Measurements from ENCODE around the gene ZPBP.

Gene ZPBP

DNA sequence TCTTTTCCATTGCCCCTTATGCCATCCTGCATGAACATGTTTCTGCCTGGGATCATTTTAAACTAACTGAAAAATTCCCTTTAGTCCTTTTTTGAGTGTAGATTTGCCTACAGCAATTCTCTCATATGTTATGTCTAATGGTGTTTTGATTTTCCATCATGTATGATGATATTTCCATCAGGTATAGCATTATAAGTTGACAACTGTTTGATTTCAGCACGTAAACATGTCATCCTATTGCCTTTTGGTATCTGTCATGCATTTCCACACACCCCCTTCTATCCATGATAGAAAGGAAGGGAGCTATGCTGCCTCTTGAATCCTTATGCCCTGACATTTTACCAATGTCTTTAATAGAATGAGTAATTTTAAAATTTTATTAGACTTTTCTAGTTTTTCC lies 116.8 kb downstream of the ZPBP start:
- no peak overlapping the region for H3K4me2 ChIP-seq (ENCODE audit: low read length)
- H3K4me3 ChIP-seq (ENCODE audit: low read depth, low read length, poor library complexity, severe bottlenecking): no peak overlapping the region
- TF ChIP-seq, protein P1, sequence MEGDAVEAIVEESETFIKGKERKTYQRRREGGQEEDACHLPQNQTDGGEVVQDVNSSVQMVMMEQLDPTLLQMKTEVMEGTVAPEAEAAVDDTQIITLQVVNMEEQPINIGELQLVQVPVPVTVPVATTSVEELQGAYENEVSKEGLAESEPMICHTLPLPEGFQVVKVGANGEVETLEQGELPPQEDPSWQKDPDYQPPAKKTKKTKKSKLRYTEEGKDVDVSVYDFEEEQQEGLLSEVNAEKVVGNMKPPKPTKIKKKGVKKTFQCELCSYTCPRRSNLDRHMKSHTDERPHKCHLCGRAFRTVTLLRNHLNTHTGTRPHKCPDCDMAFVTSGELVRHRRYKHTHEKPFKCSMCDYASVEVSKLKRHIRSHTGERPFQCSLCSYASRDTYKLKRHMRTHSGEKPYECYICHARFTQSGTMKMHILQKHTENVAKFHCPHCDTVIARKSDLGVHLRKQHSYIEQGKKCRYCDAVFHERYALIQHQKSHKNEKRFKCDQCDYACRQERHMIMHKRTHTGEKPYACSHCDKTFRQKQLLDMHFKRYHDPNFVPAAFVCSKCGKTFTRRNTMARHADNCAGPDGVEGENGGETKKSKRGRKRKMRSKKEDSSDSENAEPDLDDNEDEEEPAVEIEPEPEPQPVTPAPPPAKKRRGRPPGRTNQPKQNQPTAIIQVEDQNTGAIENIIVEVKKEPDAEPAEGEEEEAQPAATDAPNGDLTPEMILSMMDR (IDR thresholded peaks at IDR 0.05; ENCODE audit: low read length): no peak
- no peak for TF ChIP-seq EZH2 (IDR thresholded peaks at IDR 0.05; ENCODE audit: borderline replicate concordance, low read length)

DNA sequence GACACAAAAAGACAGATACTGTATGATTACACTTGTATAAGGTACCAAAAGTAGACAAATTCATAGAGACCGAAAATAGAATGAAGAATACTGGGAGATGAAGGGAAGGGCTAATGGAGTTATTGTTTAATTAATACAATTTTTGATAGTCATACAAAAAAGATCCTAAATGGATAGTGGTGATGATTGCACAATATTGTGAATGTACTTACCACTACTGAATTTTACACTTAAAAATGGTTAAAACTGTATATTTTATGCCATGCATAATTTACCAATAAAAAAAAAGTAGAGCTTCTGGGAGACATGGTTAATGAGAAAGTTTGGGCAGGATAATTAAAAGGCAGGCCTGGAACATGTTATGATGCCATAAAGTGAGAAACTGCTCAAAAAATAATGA lies 119.0 kb downstream of the ZPBP start:
- TF ChIP-seq EZH2 (IDR thresholded peaks at IDR 0.05; ENCODE audit: borderline replicate concordance, low read length): no peak
- TF ChIP-seq, protein P1 (IDR thresholded peaks at IDR 0.05; ENCODE audit: low read length): no peak
- no peak overlapping the region for H3K4me3 ChIP-seq (ENCODE audit: low read depth, low read length, poor library complexity, severe bottlenecking)

More for the DNA sequence above, 116.8 kb downstream of the ZPBP start:
- Histone ChIP-seq H3F3A (ENCODE audit: insufficient read depth, low read length) (no peaks in the 10 kb centered on the region), H3K9ac (ENCODE audit: low read length) (no peak overlapping the region), H4K20me1 (ENCODE audit: insufficient read depth, low read length) (no peaks in the 10 kb centered on the region), H3K27ac (ENCODE audit: low read depth, low read length, poor library complexity, severe bottlenecking) (no peak overlapping the region), H3K9me2 (ENCODE audit: low read depth, low read length) (peaks cover 3% of the 10 kb centered on the region; the same call in 1 of the 2 replicates), H2AFZ (ENCODE audit: low read length) (no peak overlapping the region), H3K4me1 (ENCODE audit: insufficient read depth, low read length, severe bottlenecking) (no peaks in the 10 kb centered on the region), H3K27me3 (ENCODE audit: insufficient read depth, low read length) (no peaks in the 10 kb centered on the region), H3K9me3 (ENCODE audit: low read length) (no peaks in the 10 kb centered on the region), H3K36me3 (ENCODE audit: insufficient read depth, low read length) (no peaks in the 10 kb centered on the region), H3K79me2 (ENCODE audit: insufficient read depth, low read length) (no peaks in the 10 kb centered on the region)

DNA sequence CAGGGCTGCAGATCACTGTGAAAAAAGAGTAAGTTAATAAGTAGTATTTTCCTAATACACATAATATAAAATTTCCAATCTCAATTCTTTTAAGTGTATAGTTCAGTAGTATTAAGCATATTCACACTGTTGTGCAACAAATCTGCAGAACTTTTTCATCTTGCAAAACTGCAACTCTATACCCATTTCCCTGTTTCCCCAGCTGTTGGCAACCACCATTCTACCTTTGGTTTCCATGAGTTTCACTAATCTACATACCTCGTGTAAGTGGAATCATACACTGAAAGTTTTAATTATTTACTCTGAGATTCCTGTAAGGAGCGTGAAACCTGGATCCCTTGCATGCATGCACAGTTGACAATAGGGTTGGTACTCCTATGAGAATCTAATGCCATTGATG lies 155.4 kb downstream of the ZPBP start:
- no peak overlapping the region for H3K4me2 ChIP-seq (ENCODE audit: low read length)
- no peaks in the 10 kb centered on the region for H3K4me1 ChIP-seq (ENCODE audit: insufficient read depth, low read length, severe bottlenecking)
- 0 out of 2 replicates have a peak, but pooled peaks cover 9% of the 10 kb centered on the region for H3K9me2 ChIP-seq (ENCODE audit: low read depth, low read length)
- H3F3A ChIP-seq (ENCODE audit: insufficient read depth, low read length): no peaks in the 10 kb centered on the region
- no peaks in the 10 kb centered on the region for H3K79me2 ChIP-seq (ENCODE audit: insufficient read depth, low read length)
- no peak for TF ChIP-seq EZH2 (IDR thresholded peaks at IDR 0.05; ENCODE audit: borderline replicate concordance, low read length)
- TF ChIP-seq, protein P1 (IDR thresholded peaks at IDR 0.05; ENCODE audit: low read length): no peak
- no peaks in the 10 kb centered on the region for H3K9me3 ChIP-seq (ENCODE audit: low read length)
- no peaks in the 10 kb centered on the region for H3K36me3 ChIP-seq (ENCODE audit: insufficient read depth, low read length)
- H3K9ac ChIP-seq (ENCODE audit: low read length): no peak overlapping the region
- no peak overlapping the region for H3K4me3 ChIP-seq (ENCODE audit: low read depth, low read length, poor library complexity, severe bottlenecking)
- no peaks in the 10 kb centered on the region for H4K20me1 ChIP-seq (ENCODE audit: insufficient read depth, low read length)
- H3K27ac ChIP-seq (ENCODE audit: low read depth, low read length, poor library complexity, severe bottlenecking): no peak overlapping the region
- no peak overlapping the region for H2AFZ ChIP-seq (ENCODE audit: low read length)
- no peaks in the 10 kb centered on the region for H3K27me3 ChIP-seq (ENCODE audit: insufficient read depth, low read length)

More for the DNA sequence above, 119.0 kb downstream of the ZPBP start:
- Histone ChIP-seq H2AFZ (ENCODE audit: low read length) (no peak overlapping the region), H3K27me3 (ENCODE audit: insufficient read depth, low read length) (no peaks in the 10 kb centered on the region), H3K4me2 (ENCODE audit: low read length) (no peak overlapping the region), H4K20me1 (ENCODE audit: insufficient read depth, low read length) (no peaks in the 10 kb centered on the region), H3K9me2 (ENCODE audit: low read depth, low read length) (no peaks in the 10 kb centered on the region), H3K36me3 (ENCODE audit: insufficient read depth, low read length) (no peaks in the 10 kb centered on the region), H3K27ac (ENCODE audit: low read depth, low read length, poor library complexity, severe bottlenecking) (no peak overlapping the region), H3K79me2 (ENCODE audit: insufficient read depth, low read length) (no peaks in the 10 kb centered on the region), H3F3A (ENCODE audit: insufficient read depth, low read length) (no peaks in the 10 kb centered on the region), H3K9ac (ENCODE audit: low read length) (no peak overlapping the region), H3K4me1 (ENCODE audit: insufficient read depth, low read length, severe bottlenecking) (no peaks in the 10 kb centered on the region), H3K9me3 (ENCODE audit: low read length) (no peaks in the 10 kb centered on the region)
